Heart left ventricle (tissue), 13 donors: ENCODE measurements around the gene FAM241A.

Experiments
- POLR2A ChIP-seq, 2 donors: fragments of 450-650 bp; IDR thresholded peaks; one replicate each; pipeline ENCODE4 v1.6.1; 2017; ENCODE audit warnings: antibody characterized with exemption in 2 of 2, mild to moderate bottlenecking in 2 of 2, moderate library complexity in 2 of 2
- TF ChIP-seq, protein P1 (sequence below), 12 donors: fragments of 200-600 bp; sonication (generic) in 4 of 12; IDR thresholded peaks; one replicate each; pipeline versions ENCODE4 v1.5.0 to v1.8.0; 2018 to 2022; ENCODE audit warnings: antibody characterized with exemption in 12 of 12, mild to moderate bottlenecking in 5 of 12
- donor health status: ischemic (EF 13 %, LVEDD 7.1; RV severe dilation, severe dysfunction).
- donor health status: DM: no; HTN: yes; CAD: no.
- donor health status: DM: no; HTN: no; CAD: no.
- donor health status: ischemic (EF 25% LVEDD 6.9; RV normal size, moderate dysfunction).
- donor health status: ischemic (EF 25% LVEDD 5.7; RV mildly dilated, moderate dysfunction).
- donor health status: ischemic (EF 35%, LVEDD 5.7; RV mildly dilated, moderate dysfunction).
- donor health status: nonischemic (EF 11% LVEDD 7.7; RV severe dilation, severe dysfunction).
- donor health status: DM: yes; HTN: yes; CAD: no.
- donor health status: PGD.
- donor health status: ischemic (EF 29% LVEDD 5.4; RV normal size, mild dysfunction).
- donor health status: nonischemic (EF 23%, LVEDD 6.1; RV moderate dilation, normal function).

GRCh38 chr4:112112590-112113170, 32.6 kb upstream of the FAM241A start:
- TF ChIP-seq POLR2A (IDR thresholded peaks at IDR 0.05): no peak
- TF ChIP-seq, protein P1, sequence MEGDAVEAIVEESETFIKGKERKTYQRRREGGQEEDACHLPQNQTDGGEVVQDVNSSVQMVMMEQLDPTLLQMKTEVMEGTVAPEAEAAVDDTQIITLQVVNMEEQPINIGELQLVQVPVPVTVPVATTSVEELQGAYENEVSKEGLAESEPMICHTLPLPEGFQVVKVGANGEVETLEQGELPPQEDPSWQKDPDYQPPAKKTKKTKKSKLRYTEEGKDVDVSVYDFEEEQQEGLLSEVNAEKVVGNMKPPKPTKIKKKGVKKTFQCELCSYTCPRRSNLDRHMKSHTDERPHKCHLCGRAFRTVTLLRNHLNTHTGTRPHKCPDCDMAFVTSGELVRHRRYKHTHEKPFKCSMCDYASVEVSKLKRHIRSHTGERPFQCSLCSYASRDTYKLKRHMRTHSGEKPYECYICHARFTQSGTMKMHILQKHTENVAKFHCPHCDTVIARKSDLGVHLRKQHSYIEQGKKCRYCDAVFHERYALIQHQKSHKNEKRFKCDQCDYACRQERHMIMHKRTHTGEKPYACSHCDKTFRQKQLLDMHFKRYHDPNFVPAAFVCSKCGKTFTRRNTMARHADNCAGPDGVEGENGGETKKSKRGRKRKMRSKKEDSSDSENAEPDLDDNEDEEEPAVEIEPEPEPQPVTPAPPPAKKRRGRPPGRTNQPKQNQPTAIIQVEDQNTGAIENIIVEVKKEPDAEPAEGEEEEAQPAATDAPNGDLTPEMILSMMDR (IDR thresholded peaks at IDR 0.05): no peak
